ENCODE results near the gene PHACTR2. TPM values are rescaled to one million over a fixed set of nuclear protein-coding genes. Genes with fewer than 3 reads are reported as not detected.
"Not testable (repeated sequence)": the region's sequence is repeated elsewhere in the genome, so short reads cannot be mapped to it uniquely, and the experiment has no call there.

PHACTR2 gene
- total and polyA plus RNA-seq, 2 donors: 5.5 to 9.8 TPM

GRCh38 chr6:143874503-143874902, 196.7 kb downstream of the PHACTR2 start:
- not testable (repeated sequence) for H3K27me3 ChIP-seq (ENCODE audit: control insufficient read depth in 2 of 2, insufficient read depth in 1 of 2, low read length in 1 of 2); H3K4me3 ChIP-seq (ENCODE audit: low read length in 2 of 2); DNase-seq (ENCODE audit: low read depth in 6 of 9, low spot score in 9 of 9); H3K9me3 ChIP-seq (ENCODE audit: control insufficient read depth in 2 of 2, insufficient read depth in 1 of 2, low read length in 1 of 2); H3K27ac ChIP-seq (ENCODE audit: low read depth in 1 of 2, low read length in 1 of 2); H3K36me3 ChIP-seq (ENCODE audit: control insufficient read depth in 2 of 2, insufficient read depth in 2 of 2, low read length in 1 of 2); H3K4me1 ChIP-seq (ENCODE audit: control insufficient read depth in 2 of 2, insufficient read depth in 2 of 2, low read length in 2 of 2)

GRCh38 chr6:143877584-143878271, 200.0 kb downstream of the PHACTR2 start:
- WGBS: 98% methylated on average over 1 of the region's 1 CpG
- H3K9me3 ChIP-seq (ENCODE audit: control insufficient read depth in 2 of 2, insufficient read depth in 1 of 2, low read length in 1 of 2): peaks cover 0 to 4% of the 10 kb centered on the region in 2 donors
- H3K4me1 ChIP-seq (ENCODE audit: control insufficient read depth in 2 of 2, insufficient read depth in 2 of 2, low read length in 2 of 2): no peaks in the 10 kb centered on the region
- no peaks in the 10 kb centered on the region for H3K36me3 ChIP-seq (ENCODE audit: control insufficient read depth in 2 of 2, insufficient read depth in 2 of 2, low read length in 1 of 2)
- H3K27me3 ChIP-seq (ENCODE audit: control insufficient read depth in 2 of 2, insufficient read depth in 1 of 2, low read length in 1 of 2): no peaks in the 10 kb centered on the region
- DNase-seq (ENCODE audit: low read depth in 6 of 9, low spot score in 9 of 9): no peak
- no peak overlapping the region for H3K4me3 ChIP-seq (ENCODE audit: low read length in 2 of 2)
- no peak overlapping the region for H3K27ac ChIP-seq (ENCODE audit: low read depth in 1 of 2, low read length in 1 of 2)

- no peak overlapping the region for H3K4me3 ChIP-seq (ENCODE audit: low read length in 2 of 2)
- H3K9me3 ChIP-seq (ENCODE audit: control insufficient read depth in 2 of 2, insufficient read depth in 1 of 2, low read length in 1 of 2): peaks cover 0 to 4% of the 10 kb centered on the region in 2 donors
- H3K27me3 ChIP-seq (ENCODE audit: control insufficient read depth in 2 of 2, insufficient read depth in 1 of 2, low read length in 1 of 2): no peaks in the 10 kb centered on the region
- no peaks in the 10 kb centered on the region for H3K4me1 ChIP-seq (ENCODE audit: control insufficient read depth in 2 of 2, insufficient read depth in 2 of 2, low read length in 2 of 2)
- H3K27ac ChIP-seq (ENCODE audit: low read depth in 1 of 2, low read length in 1 of 2): no peak overlapping the region
- H3K36me3 ChIP-seq (ENCODE audit: control insufficient read depth in 2 of 2, insufficient read depth in 2 of 2, low read length in 1 of 2): no peaks in the 10 kb centered on the region
- DNase-seq (ENCODE audit: low read depth in 6 of 9, low spot score in 9 of 9): no peak
- 97% methylated on average over 3 of the region's 3 CpGs for WGBS
Measured at GRCh38 chr6:143878272-143878760, 200.6 kb downstream of the PHACTR2 start.

GRCh38 chr6:143880412-143880811, 202.6 kb downstream of the PHACTR2 start:
- Histone ChIP-seq H3K4me1 (ENCODE audit: control insufficient read depth in 2 of 2, insufficient read depth in 2 of 2, low read length in 2 of 2) (no peaks in the 10 kb centered on the region), H3K27ac (ENCODE audit: low read depth in 1 of 2, low read length in 1 of 2) (no peak overlapping the region), H3K36me3 (ENCODE audit: control insufficient read depth in 2 of 2, insufficient read depth in 2 of 2, low read length in 1 of 2) (no peaks in the 10 kb centered on the region), H3K9me3 (ENCODE audit: control insufficient read depth in 2 of 2, insufficient read depth in 1 of 2, low read length in 1 of 2) (no peaks in the 10 kb centered on the region), H3K4me3 (ENCODE audit: low read length in 2 of 2) (no peak overlapping the region), H3K27me3 (ENCODE audit: control insufficient read depth in 2 of 2, insufficient read depth in 1 of 2, low read length in 1 of 2) (no peaks in the 10 kb centered on the region)
- WGBS: 98% methylated on average over 2 of the region's 2 CpGs
- no peak for DNase-seq (ENCODE audit: low read depth in 6 of 9, low spot score in 9 of 9)

Other genes starting within 250 kb of the PHACTR2 start
- 5.1 TPM for gene ADAT2, start 227.3 kb upstream of the PHACTR2 start, total RNA-seq
- gene ADAT2, start 227.3 kb upstream of the PHACTR2 start, polyA plus RNA-seq: 13.2 TPM
- 21.5 TPM for gene PEX3, start 227.2 kb upstream of the PHACTR2 start, total RNA-seq
- gene PEX3, start 227.2 kb upstream of the PHACTR2 start, polyA plus RNA-seq: 19.4 TPM
- gene FUCA2, start 166.2 kb upstream of the PHACTR2 start, total RNA-seq: 6.3 TPM
- 11.8 TPM for gene FUCA2, start 166.2 kb upstream of the PHACTR2 start, polyA plus RNA-seq
- gene LTV1, start 165.4 kb downstream of the PHACTR2 start, total RNA-seq: 22.4 TPM
- 31.5 TPM for gene LTV1, start 165.4 kb downstream of the PHACTR2 start, polyA plus RNA-seq
- not detected for gene ZC2HC1B, start 186.5 kb downstream of the PHACTR2 start, total RNA-seq
- gene ZC2HC1B, start 186.5 kb downstream of the PHACTR2 start, polyA plus RNA-seq: 0.21 TPM